Gastroesophageal sphincter (tissue), 4 donors: ENCODE results near the gene PIGB. TPM values are rescaled to one million over a fixed set of nuclear protein-coding genes. Genes with fewer than 3 reads are reported as not detected.
"Not testable (repeated sequence)": the region's sequence is repeated elsewhere in the genome, so short reads cannot be mapped to it uniquely, and the experiment has no call there.

ENCODE experiments used
- ATAC-seq: fragments of 150-250 bp; one replicate; pipeline ENCODE4 v1.9.1; 2016; ENCODE audit warnings: mild to moderate bottlenecking, moderate library complexity
- H3K27ac ChIP-seq, 4 donors: fragments of 200-600 bp; sonication (generic) in 3 of 4; 1 replicate in 3 of 4; 2 replicates in 1 of 4; pipeline ENCODE4 v1.5.1; 2016 to 2019
- H3K27me3 ChIP-seq: fragments of 200-600 bp; sonication (generic); one replicate; pipeline ENCODE4 v1.5.1; 2019
- H3K36me3 ChIP-seq, 2 donors: fragments of 200-600 bp; sonication (generic); one replicate each; pipeline ENCODE4 v1.5.1; 2019; ENCODE audit warnings: control low read depth in 1 of 2
- H3K4me1 ChIP-seq, 3 donors: fragments of 200-600 bp; sonication (generic); 1 replicate in 2 of 3; 2 replicates in 1 of 3; pipeline ENCODE4 v1.5.1; 2016 to 2019; ENCODE audit warnings: control low read depth in 2 of 3
- H3K4me3 ChIP-seq, 2 donors: fragments of 200-600 bp; sonication (generic); one replicate each; pipeline ENCODE4 v1.5.1; 2019; ENCODE audit warnings: mild to moderate bottlenecking in 1 of 2, moderate library complexity in 1 of 2
- H3K9me3 ChIP-seq, 3 donors: fragments of 200-600 bp; sonication (generic); one replicate each; pipeline ENCODE4 v1.5.1; 2017 to 2019; ENCODE audit warnings: control low read depth in 2 of 3
- CTCF ChIP-seq, 4 experiments: fragments of 200-600 bp in 2 of 4; fragments of 450-650 bp in 2 of 4; sonication (generic) in 1 of 4; IDR thresholded peaks; one replicate each; pipeline ENCODE4 v1.5.1; 2017 to 2019; ENCODE audit warnings: antibody characterized with exemption in 4 of 4, mild to moderate bottlenecking in 2 of 4, moderate library complexity in 2 of 4
- EP300 ChIP-seq: sonication (generic); formaldehyde crosslinking; IDR thresholded peaks from one replicate; pipeline ENCODE4 v1.6.1; 2017; ENCODE audit warnings: antibody characterized with exemption, mild to moderate bottlenecking
- POLR2A ChIP-seq, 2 donors: fragments of 450-650 bp; IDR thresholded peaks; one replicate each; pipeline ENCODE4 v1.6.1; 2017; ENCODE audit warnings: antibody characterized with exemption in 2 of 2, mild to moderate bottlenecking in 2 of 2, moderate library complexity in 1 of 2
- POLR2AphosphoS5 ChIP-seq: sonication (generic); formaldehyde crosslinking; IDR thresholded peaks from one replicate; pipeline ENCODE4 v1.6.1; 2017; ENCODE audit warnings: antibody characterized with exemption
- WGBS, 2 donors: methylation state at CpG; one replicate each; pipeline ENCODE4 v1.1.5; 2018; ENCODE audit warnings: low coverage in 1 of 2; 5-methylcytosine and 5-hydroxymethylcytosine counted together
- total RNA-seq, 4 donors: library from RNA; depleted of rRNA; stranded (reverse); fragments of >200 nt; gene quantifications; one replicate each; pipeline ENCODE4 v1.1.0, GENCODE V29; 2016

The PIGB gene
- total RNA-seq, 4 donors from 2014 or later = 7.0 to 14.0 (median 9.0) TPM

GRCh38 chr15:55277715-55278114 lies 41.3 kb upstream of the PIGB start:
- peaks cover 0 to 19% (median 5%) of the 10 kb centered on the region in 3 donors for H3K4me1 ChIP-seq
- no peak overlapping the region for H3K27ac ChIP-seq
- no peaks in the 10 kb centered on the region for H3K9me3 ChIP-seq
- ATAC-seq = no peak
- no peak overlapping the region for H3K4me3 ChIP-seq
- TF ChIP-seq EP300 (no peak), POLR2A (IDR thresholded peaks at IDR 0.05) (no peak), CTCF (IDR thresholded peaks at IDR 0.05) (no peak), POLR2AphosphoS5 (no peak)
- no peaks in the 10 kb centered on the region for H3K36me3 ChIP-seq
- H3K27me3 ChIP-seq = no peaks in the 10 kb centered on the region
- WGBS, 2 donors = 53 to 80% methylated on average over 2 of the region's 2 CpGs

GRCh38 chr15:55279100-55279745 lies 39.8 kb upstream of the PIGB start:
- no peak for ATAC-seq
- Histone ChIP-seq H3K9me3 (no peaks in the 10 kb centered on the region), H3K4me3 (no peak overlapping the region), H3K4me1 (peaks cover 0 to 31% (median 5%) of the 10 kb centered on the region in 3 donors), H3K27me3 (no peaks in the 10 kb centered on the region), H3K27ac (no peak overlapping the region), H3K36me3 (no peaks in the 10 kb centered on the region)
- TF ChIP-seq EP300 (no peak), CTCF (IDR thresholded peaks at IDR 0.05) (no peak), POLR2A (IDR thresholded peaks at IDR 0.05) (no peak), POLR2AphosphoS5 (no peak)
- 88 to 97% methylated on average over 2 of the region's 2 CpGs for WGBS, 2 donors

- no peak for ATAC-seq
- Histone ChIP-seq H3K27ac (no peak overlapping the region), H3K4me1 (peaks cover 0 to 38% (median 5%) of the 10 kb centered on the region in 3 donors), H3K36me3 (no peaks in the 10 kb centered on the region), H3K4me3 (no peak overlapping the region), H3K9me3 (no peaks in the 10 kb centered on the region), H3K27me3 (no peaks in the 10 kb centered on the region)
- no peak for TF ChIP-seq POLR2A (IDR thresholded peaks at IDR 0.05)
- TF ChIP-seq POLR2AphosphoS5 = peak; percentile 47
- 32 to 92% methylated on average over 4 of the region's 4 CpGs for WGBS, 2 donors
These were observed 39.2 kb upstream of the PIGB start for GRCh38 chr15:55279746-55280351.

GRCh38 chr15:55280589-55280988 lies 38.4 kb upstream of the PIGB start:
- H3K4me1 ChIP-seq = peaks cover 0 to 41% (median 5%) of the 10 kb centered on the region in 3 donors
- not testable (repeated sequence) for H3K27ac ChIP-seq, ATAC-seq, H3K9me3 ChIP-seq, H3K36me3 ChIP-seq, H3K27me3 ChIP-seq, H3K4me3 ChIP-seq
- WGBS, 2 donors = 86 to 100% methylated on average over 1 of the region's 2 CpGs

- no peaks in the 10 kb centered on the region for H3K9me3 ChIP-seq
- no peaks in the 10 kb centered on the region for H3K36me3 ChIP-seq
- TF ChIP-seq POLR2AphosphoS5 (no peak), POLR2A (IDR thresholded peaks at IDR 0.05) (no peak), CTCF (IDR thresholded peaks at IDR 0.05) (no peak), EP300 (no peak)
- no peak for ATAC-seq
- H3K27ac ChIP-seq = peak overlapping the region; percentile 1 to 44 (median 20)
- peaks cover 0 to 46% (median 5%) of the 10 kb centered on the region in 3 donors for H3K4me1 ChIP-seq
- no peak overlapping the region for H3K4me3 ChIP-seq
- H3K27me3 ChIP-seq = no peaks in the 10 kb centered on the region
These were observed 37.3 kb upstream of the PIGB start for GRCh38 chr15:55281517-55282228.
